ENCODE data around the gene S1PR4. TPM values are rescaled to one million over a fixed set of nuclear protein-coding genes. Genes with fewer than 3 reads are reported as not detected.
"Not testable (repeated sequence)": the region's sequence is repeated elsewhere in the genome, so short reads cannot be mapped to it uniquely, and the experiment has no call there.

Gene S1PR4
- total RNA-seq, 1 donor from 2014 or later: not detected

- TF ChIP-seq CTCF (IDR thresholded peaks at IDR 0.05; ENCODE audit: unreplicated experiment): no peak
- Mint-ChIP-seq H3K4me1 (ENCODE audit: unreplicated experiment) (peaks cover 8% of the 10 kb centered on the region), H3K4me3 (ENCODE audit: unreplicated experiment) (no peak overlapping the region), H3K36me3 (ENCODE audit: low read depth, unreplicated experiment) (peaks cover 6% of the 10 kb centered on the region), H3K9me3 (ENCODE audit: unreplicated experiment) (no peaks in the 10 kb centered on the region), H3K27ac (ENCODE audit: unreplicated experiment) (no peak overlapping the region), H3K27me3 (ENCODE audit: unreplicated experiment) (peaks cover 6% of the 10 kb centered on the region)
- DNase-seq (ENCODE audit: low spot score): no peak
These were observed 26.8 kb upstream of the S1PR4 start for GRCh38 chr19:3151563-3152418.

GRCh38 chr19:3152419-3152780 is 26.2 kb upstream of the S1PR4 start:
- Mint-ChIP-seq H3K27me3 (ENCODE audit: unreplicated experiment) (peaks cover 6% of the 10 kb centered on the region), H3K4me1 (ENCODE audit: unreplicated experiment) (peaks cover 12% of the 10 kb centered on the region), H3K4me3 (ENCODE audit: unreplicated experiment) (no peak overlapping the region), H3K36me3 (ENCODE audit: low read depth, unreplicated experiment) (peaks cover 6% of the 10 kb centered on the region), H3K27ac (ENCODE audit: unreplicated experiment) (no peak overlapping the region), H3K9me3 (ENCODE audit: unreplicated experiment) (no peaks in the 10 kb centered on the region)
- DNase-seq (ENCODE audit: low spot score): no peak
- no peak for TF ChIP-seq CTCF (IDR thresholded peaks at IDR 0.05; ENCODE audit: unreplicated experiment)

- H3K27ac Mint-ChIP-seq (ENCODE audit: unreplicated experiment): no peak overlapping the region
- no peaks in the 10 kb centered on the region for H3K9me3 Mint-ChIP-seq (ENCODE audit: unreplicated experiment)
- no peak overlapping the region for H3K4me3 Mint-ChIP-seq (ENCODE audit: unreplicated experiment)
These were observed 25.0 kb upstream of the S1PR4 start for GRCh38 chr19:3153286-3154230.

GRCh38 chr19:3154447-3154846 is 24.1 kb upstream of the S1PR4 start:
- H3K27me3 Mint-ChIP-seq (ENCODE audit: unreplicated experiment); DNase-seq (ENCODE audit: low spot score); H3K36me3 Mint-ChIP-seq (ENCODE audit: low read depth, unreplicated experiment); H3K9me3 Mint-ChIP-seq (ENCODE audit: unreplicated experiment); H3K27ac Mint-ChIP-seq (ENCODE audit: unreplicated experiment); H3K4me3 Mint-ChIP-seq (ENCODE audit: unreplicated experiment): not testable (repeated sequence)
- peaks cover 12% of the 10 kb centered on the region for H3K4me1 Mint-ChIP-seq (ENCODE audit: unreplicated experiment)

More at GRCh38 chr19:3153286-3154230, 25.0 kb upstream of the S1PR4 start:
- Mint-ChIP-seq H3K36me3 (ENCODE audit: low read depth, unreplicated experiment) (peaks cover 6% of the 10 kb centered on the region), H3K27me3 (ENCODE audit: unreplicated experiment) (peaks cover 6% of the 10 kb centered on the region), H3K4me1 (ENCODE audit: unreplicated experiment) (peaks cover 15% of the 10 kb centered on the region)
- no peak for DNase-seq (ENCODE audit: low spot score)
- no peak for TF ChIP-seq CTCF (IDR thresholded peaks at IDR 0.05; ENCODE audit: unreplicated experiment)

- no peaks in the 10 kb centered on the region for H3K36me3 Mint-ChIP-seq (ENCODE audit: low read depth, unreplicated experiment)
- H3K27ac Mint-ChIP-seq (ENCODE audit: unreplicated experiment): no peak overlapping the region
- peak overlapping the region; percentile 59 for H3K4me3 Mint-ChIP-seq (ENCODE audit: unreplicated experiment)
- peak; percentile 73 for DNase-seq (ENCODE audit: low spot score)
- peaks cover 11% of the 10 kb centered on the region for H3K4me1 Mint-ChIP-seq (ENCODE audit: unreplicated experiment)
- no peaks in the 10 kb centered on the region for H3K9me3 Mint-ChIP-seq (ENCODE audit: unreplicated experiment)
- no peak for TF ChIP-seq CTCF (IDR thresholded peaks at IDR 0.05; ENCODE audit: unreplicated experiment)
- H3K27me3 Mint-ChIP-seq (ENCODE audit: unreplicated experiment): peaks cover 3% of the 10 kb centered on the region
These were observed 23.4 kb upstream of the S1PR4 start for GRCh38 chr19:3154957-3155736.

Measured in endothelial cell (in vitro differentiated cells).